Stimulated activated CD4-positive, alpha-beta T cell treated with anti-CD3 and anti-CD28 coated beads, Interleukin-2, amount 100 ng/mL, for 4 hours (primary cell): Measurements from ENCODE around the gene BTBD6.

Source experiments
- DNase-seq: peaks from one replicate; pipeline ENCODE4 v3.0.0-alpha.2; 2020; ENCODE audit warnings: low read depth

Gene BTBD6

DNA sequence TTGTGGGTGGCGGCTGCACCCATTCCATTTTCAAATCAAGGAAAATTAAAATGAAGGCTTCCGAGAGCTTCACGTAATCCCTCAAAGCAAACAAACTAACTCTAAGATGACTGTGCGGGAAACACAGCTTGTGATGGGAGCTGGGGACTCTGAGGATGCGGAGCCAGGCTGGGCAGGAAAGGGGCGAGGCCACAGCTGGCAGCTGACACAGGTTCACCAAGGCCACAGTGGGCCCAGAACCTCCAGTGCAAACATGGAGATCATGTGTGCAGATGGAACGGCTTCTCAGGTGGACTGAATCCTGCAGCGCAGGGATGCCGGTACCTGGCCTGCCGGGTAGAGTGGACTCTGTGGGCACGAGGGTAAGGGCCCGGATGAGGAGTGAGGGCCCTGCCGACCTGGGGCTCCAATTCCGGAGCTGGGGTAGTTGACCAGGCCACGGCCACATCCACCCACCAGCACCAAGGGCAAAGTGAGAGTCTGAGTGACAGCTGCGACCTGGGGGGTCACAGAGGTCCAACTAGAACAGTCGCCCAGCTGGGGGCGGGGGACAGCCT is 19.2 kb upstream of the BTBD6 start:
- DNase-seq = no peak

DNA sequence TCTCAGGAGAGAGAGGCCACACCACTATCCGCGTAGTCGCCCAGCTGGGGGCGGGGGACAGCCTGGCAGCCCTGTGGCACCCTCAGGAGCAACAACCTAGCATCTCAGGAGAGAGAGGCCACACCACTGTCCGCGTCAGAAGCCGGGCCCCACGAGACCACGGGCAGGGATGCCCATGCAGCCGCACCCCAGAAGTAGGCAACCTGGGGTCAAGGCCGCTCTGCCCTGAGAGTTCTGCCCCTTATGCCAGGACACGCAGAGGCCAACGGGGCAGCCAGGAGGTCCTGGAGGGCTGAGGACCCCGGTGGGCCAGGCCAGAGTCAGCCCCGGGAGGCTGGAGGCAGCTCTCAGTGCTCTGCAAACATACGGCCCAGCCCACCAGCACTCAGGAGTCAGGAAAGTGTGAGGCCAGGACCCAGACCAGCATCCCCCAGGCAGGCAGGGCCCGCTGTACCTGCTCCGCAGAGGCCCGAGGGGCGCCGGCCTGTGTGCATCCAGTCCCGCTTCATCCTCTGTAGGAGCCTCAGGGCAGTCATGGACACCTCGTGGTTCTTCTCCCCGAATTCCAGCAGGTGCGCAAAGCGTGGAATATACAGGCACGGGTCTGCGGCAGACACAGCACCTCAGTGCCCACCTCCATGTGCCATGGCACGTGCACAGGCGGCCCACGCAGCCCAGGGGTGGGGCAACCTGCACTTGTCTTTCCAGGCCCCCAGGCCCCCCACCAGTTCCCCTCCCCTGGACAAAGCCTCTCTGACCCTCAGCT is 7.3 kb upstream of the BTBD6 start:
- no peak for DNase-seq

DNA sequence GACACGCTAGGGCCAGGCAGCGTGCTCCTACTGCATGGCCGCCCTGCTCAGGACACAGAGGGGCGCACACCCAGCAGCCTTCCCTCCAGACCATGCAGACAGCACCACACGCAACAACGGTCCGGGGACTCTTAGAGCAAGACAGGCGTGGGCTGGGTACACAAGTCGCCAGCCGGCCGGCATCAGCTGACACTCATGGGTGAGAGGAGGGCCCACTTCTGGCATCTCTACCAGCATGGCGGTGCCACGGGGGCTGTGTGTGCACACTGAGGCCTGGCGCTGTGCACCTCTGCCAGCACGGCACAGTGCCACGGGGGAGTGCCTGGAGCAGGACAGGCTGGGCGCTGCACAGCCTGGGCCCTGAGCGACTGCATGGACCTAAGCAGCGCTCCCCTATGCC is 6.7 kb upstream of the BTBD6 start:
- no peak for DNase-seq

DNA sequence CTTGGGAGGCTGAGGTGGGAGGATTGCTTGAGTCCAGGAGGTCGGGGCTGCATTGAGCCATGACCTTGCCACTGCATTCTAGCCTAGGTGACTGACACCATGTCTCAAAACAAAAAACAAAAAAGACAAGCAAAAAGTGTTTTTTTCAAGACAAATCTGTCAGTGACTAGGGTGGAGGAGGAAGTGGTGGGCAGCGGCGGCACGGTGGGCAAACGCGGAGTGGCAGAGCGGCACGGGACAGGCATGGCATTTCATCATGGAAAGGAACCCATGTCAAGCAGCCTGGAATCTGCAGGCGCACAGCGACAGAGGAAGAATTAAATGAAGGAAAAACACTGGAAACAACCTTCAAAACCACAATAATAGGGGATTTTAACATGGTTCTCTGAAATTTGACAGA is 4.0 kb upstream of the BTBD6 start:
- no peak for DNase-seq

DNA sequence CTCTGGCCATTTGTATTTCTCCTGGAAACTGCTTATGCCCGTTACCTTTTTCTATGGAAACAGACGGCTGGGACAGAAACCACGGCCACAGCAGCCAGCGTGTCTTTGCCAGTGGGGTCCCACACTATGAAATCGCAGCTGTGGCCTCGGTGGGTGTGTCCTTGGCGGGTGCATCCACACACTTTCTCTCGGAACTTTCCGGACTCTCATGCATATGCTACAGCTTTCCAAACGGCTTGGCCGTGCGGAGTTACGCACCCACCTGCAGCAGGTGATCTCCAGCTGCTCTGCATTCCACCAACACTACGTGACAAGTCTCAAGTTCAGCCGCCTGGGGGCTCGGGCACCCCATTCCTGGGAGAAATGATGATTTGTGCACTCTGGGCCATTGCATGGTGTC is 1.3 kb upstream of the BTBD6 start:
- no peak for DNase-seq

DNA sequence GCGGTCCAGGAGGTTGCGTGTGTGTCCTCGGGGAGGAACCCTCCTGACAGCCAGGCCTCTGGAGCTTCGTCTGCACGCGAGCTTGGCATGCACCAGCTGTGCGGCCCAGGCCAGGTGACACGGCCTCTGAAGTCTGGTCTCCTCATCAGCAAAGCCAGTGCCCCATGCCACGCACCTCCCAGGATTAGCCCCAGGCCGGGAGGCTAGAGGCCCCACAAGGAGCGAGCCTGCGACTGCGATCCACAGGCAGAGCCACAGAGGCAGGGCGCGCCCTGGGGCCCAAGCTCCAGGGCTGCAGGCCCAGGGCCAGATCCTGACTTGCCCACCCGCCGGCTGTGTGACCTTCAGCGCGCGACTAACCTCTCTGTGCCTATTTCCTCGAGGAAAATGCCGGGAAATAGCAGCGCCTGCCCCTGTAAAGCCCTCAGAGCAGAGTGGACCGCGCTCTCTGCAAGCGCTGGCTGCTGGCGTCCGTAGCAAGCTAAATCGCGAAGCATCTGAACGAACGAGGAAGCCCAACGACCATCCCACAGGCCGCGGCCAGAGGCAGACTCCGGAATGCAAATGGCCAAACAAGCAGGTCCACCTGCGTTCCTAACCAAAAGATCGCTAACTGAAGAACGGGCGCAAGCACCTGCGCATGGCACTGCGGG is 492 bp upstream of the BTBD6 start:
- DNase-seq = no peak

DNA sequence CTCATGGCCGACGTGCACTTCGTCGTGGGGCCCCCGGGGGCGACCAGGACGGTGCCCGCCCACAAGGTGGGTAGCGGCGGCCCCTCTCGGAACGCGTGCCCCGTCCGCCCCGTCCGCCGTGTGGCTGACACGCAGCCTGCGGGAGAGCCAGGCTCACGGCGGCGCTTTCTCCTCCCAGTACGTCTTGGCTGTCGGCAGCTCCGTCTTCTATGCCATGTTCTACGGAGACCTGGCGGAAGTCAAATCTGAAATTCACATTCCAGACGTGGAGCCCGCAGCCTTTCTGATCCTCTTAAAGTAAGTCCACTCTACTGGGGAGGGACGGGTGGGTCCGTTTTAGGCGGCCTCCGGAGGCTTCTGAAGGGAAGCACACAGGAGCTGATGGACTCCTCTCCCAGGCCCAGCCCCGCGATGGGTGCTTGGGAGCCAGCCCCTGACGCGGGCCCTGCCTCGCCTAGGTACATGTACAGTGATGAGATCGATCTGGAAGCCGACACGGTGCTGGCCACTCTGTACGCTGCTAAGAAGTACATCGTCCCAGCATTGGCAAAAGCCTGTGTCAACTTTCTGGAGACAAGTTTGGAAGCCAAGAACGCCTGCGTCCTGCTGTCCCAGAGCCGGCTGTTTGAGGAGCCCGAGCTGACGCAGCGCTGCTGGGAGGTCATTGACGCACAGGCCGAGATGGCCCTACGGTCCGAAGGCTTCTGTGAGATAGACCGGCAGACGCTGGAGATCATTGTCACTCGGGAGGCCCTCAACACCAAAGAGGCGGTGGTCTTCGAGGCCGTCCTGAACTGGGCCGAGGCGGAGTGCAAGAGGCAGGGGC is 1.1 kb downstream of the BTBD6 start:
- no peak for DNase-seq

DNA sequence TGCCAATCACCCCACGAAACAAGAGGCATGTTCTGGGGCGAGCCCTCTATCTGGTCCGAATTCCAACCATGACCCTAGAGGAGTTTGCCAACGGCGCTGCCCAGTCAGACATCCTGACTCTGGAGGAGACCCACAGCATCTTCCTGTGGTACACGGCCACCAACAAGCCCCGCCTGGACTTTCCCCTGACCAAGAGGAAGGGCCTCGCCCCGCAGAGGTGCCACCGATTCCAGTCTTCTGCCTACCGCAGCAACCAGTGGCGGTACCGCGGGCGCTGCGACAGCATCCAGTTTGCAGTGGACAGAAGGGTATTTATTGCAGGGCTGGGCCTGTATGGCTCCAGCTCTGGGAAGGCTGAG is 1.7 kb downstream of the BTBD6 start:
- DNase-seq = no peak

DNA sequence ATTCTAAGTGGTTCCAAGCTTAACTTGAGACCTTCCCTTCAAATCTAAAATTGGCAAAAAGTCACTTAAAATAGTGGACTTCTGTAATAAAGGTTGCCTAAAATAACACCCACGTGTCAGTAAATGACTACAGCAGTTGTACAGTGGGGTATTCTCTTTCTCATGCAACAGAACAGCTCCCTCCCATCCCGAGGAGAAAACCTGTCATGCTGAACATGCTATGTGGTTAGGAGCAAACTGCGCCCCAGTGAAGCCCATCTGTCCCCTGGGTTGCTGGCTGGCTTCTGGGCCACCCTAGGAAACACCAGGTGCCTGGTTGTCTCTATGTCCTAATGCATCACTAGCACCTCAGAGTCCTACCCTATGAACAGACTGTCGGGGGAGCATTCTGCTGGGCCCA is 2.7 kb downstream of the BTBD6 start:
- DNase-seq = no peak

DNA sequence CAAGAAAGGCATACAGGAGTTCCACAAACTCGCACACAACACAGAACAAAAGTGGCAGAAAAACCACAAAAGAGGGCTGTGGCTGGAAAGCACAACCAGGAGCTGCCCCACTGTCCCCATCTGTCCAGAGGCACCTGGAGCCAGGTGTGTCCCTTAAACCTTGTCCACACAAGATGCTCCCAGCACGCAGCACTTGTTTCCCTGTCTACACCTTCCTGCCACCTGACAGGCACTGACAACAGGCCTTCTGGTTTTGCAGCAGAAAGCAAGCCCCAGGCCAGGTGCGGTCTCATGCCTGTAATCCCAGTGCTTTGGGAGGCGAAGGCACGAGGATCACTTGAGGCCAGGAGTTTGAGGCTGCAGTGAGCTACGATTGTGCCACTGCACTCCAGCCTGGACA is 3.6 kb downstream of the BTBD6 start:
- no peak for DNase-seq

DNA sequence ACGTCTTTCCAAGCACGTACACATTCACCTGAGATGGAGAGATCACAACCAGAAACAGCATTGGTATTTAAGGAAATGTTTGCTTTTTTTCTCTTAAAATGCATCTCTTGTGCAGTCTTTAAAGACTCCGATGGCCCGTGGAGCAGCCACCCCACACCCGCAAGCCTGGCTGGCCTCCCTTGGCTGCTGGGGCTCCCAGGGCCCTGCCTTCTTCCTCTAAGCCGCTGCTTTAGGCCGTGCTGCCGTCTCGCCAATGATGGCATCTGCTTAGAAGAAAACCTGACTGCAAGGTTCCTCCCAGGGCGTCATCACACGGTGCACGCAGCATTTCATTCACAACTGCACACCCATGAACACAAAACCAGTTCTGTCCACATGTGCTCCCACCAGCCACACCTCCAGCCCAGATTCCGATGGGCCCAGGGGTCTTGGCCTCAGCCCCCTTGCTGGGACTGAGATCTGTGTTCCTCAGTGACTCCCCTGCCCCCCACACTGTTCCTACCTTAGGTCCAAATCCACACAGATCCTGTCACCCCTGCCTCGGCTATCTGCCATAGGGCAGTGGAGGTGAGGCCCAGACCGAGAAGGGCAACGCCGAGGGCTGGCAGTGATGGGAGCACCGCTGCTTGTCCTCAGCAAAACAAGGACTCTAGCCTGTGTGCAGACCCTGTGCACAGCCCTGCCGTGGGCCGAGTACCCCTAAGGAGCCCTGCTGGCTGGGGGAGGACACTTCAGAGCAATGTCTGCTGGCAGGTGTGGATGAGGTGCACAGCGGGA is 4.4 kb downstream of the BTBD6 start:
- DNase-seq = no peak

DNA sequence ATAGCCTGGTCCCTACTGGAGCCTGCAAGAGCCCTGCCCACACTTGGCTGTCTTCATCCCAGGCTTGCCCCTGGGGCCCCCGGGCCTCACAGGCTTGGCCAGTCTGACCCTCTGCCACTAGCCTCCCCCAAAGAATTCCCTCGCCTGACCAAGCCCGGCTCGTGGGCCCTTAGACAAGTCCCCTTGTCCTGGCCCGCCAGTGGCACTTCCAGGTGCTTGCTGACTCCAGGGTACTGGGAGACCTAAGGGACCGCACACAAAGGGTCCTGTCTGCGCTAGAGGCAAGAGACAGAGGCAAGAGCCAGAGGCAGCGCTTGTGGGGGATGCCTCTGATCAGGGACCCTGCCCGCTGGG is 5.0 kb downstream of the BTBD6 start:
- no peak for DNase-seq

DNA sequence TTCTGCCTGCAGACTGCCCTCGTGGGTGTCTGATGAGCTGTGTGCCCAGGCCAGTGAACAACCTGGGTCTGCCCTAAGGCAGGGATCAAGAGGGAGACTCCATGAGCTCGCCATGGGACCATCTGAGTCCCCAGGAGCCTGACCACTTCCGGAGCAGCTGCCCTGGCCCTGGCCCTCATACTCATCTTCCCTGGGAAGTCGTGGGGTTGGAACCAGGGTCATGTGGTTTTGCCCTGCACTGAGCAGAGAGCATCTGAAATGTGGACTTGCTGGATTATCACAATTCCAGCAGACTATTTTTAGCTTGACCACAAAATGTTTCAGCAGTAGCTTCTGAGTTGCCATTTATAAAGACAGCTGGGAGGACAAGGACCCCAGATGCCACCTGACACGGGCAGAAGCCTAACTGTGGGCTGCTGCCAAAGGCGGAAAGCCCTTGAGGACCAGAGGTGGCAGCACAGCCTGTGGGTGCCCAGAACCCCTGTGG is 6.7 kb downstream of the BTBD6 start:
- DNase-seq = no peak

DNA sequence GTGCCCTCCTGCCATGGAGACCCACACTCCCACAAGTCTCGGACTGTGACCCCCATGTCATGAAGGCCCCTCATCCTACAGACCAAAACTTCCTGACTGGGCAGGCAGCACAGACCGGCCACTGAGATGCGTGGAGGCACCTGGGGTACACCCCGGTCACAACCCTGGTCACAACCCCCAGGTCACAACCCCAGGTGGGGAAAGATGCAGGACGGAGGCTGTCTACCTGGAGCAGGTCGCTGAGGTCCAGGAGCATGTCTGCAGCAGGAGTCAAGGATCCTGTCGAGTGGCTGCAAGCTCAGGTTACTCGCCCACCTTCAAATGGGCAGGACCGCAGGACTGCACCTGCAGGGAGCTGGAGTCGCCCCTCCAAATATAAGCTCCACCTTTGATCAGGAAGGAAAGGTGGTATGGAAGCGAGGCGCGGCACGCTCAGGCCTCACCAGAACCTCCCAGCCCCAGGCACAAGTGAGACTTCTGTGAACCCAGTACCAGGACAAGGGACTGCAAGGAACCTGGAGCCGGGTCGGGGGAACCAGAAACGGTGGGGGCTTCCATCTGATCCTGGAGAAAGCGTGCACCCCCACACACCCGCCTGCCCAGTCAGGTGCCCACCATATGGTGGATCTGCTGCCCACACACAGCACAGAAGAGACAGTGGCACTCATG is 8.1 kb downstream of the BTBD6 start:
- DNase-seq = no peak

DNA sequence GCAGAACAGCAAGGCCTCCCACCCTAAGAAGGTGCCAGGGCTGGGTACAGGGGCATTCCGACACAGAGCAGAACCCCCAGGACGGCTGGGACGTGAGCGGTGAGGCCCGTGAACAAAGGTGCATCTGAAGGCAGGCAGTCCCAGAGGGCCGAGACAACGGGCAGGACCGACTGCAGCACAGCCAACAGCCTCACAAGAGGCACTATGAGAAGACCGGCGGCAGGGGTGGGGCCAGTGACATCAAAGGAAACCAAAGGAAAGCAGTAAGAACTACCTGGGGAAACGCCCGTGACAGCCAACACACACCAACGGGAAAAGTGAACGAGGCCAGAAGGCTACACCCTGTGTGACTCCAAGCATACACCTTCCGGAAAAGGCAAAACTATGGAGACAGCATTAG is 9.1 kb downstream of the BTBD6 start:
- no peak for DNase-seq

DNA sequence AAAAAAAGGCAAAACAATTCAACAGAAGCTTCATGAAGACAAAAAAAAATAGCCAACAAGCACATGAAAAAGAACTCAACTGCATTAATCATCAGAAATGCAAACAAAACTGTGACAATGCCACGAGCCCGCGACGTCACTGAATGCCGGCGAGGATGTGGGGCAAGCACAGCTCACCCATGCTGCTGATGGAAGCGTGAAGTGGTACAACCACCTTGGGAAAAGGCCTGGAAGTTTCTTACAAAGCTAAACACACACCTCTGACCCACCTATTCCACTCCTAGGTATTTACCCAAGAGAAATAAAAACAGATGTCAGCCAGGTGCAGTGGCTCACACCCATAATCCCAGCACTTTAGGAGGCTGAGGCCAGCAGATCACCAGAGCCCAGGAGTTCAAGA is 10.5 kb downstream of the BTBD6 start:
- DNase-seq = no peak

DNA sequence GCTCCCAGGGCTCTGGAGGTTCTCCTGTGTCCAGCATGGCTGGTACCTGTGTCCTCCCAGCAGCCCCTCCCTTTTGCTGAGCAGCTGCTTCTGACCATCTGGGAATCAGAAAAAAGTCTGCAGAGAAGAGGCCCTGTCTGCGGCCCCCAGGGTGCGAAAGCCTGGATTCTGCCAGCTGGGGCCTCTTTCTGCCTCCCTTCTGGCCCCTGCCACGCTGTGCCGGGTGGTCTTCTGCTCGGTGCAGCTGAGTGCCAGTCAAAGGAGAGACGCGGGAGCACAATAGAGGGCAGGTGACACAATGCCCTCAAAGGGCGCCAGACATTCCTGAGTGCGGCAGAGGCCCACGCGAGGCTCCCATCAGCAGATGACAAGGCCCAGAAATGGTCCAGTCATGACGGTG is 12.6 kb downstream of the BTBD6 start:
- DNase-seq = no peak

DNA sequence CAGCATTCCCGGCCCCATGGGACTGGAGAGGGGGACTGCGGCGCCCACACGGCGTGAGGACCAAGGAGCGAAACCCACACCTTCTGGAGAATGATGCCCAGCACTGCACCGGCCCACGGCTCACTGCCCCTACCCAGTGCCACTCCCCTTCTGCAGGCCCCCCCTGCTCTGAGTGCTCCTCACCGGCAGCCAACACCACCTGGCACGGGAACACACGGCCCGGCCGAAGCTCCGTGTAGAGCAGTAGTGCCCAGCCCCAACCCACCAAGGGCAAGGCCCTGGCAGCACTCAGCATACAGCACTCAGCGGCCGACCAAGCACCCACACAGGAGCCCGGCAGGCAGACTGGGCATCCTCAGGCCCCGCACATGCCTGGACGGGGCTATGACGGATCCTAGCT is 13.4 kb downstream of the BTBD6 start:
- DNase-seq = no peak

DNA sequence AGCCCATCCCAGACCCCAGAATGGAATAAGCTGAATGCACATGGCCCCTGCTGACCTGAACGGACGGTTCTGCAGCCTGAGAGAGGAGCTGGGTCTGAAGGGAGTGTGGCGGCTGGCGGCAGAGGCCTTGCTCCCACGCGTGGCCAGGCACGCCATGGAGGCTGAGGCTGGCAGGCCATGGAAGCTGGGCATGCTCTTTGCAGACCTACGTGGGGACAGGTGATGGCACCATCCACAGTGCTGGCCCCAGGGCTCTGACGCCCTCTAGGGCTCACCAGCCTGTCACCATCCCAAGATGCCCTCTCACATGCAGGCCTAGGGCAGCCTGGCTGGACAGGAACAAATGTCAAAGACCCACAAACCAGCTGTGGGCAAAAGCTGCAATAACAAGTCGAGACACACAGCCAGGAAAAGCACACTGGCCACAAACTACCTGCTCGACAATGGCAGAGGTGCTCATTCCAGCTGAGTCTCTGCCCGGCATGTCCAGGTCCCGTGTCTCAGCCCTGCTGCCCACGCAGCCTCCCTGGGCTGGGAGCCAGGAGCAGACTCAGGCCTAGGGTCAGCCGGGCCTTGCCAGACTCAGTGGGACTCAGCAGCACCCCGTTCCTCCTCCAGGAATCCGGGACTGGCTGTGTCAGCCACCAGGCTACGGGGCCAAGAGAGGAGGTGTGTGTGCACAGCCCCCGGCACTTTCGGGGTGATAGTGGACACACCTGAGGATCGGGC is 19.7 kb downstream of the BTBD6 start:
- DNase-seq = no peak

DNA sequence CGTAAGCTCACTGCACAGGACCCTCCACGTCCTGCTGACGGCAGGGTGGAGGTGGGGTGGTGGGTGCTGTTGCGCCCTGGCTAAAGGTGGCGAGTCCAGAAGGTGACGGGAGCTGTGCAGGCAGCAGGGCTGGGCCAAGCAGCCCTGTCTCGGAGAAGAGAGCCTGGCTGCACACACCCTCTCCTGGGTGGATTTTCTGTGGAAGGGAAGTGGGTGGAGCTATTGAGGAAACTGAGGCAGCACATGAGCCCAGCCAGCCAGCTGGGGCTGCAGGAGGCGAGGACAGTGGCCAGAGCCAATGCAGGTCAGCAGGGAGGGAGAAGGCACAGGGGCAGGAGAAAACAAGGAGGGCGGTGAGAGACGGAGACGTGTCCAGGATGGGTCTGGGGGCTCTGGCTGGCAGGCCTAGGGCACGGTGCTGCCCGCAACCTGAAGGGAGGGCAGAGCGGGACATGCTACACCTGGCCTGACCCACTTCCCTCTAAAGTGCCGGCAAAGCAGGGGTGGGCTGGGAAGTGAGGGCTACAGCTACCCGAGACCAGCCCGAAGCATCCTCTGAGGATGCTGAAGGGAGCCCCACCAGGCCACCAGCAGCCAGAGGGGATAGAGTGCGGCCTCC is 20.5 kb downstream of the BTBD6 start:
- DNase-seq = no peak
